HEK293T (cell line): ENCODE data around the gene MPPED1.

Experiments
- BHLHE40 ChIP-seq: fragments of 450-650 bp; IDR thresholded peaks from 2 replicates; pipeline ENCODE4 v1.6.1; 2016; ENCODE audit warnings: mild to moderate bottlenecking, moderate library complexity, borderline replicate concordance
- FOXK2 ChIP-seq: fragments of 450-650 bp; IDR thresholded peaks from 2 replicates; pipeline ENCODE4 v1.6.1; 2016; ENCODE audit warnings: mild to moderate bottlenecking
- SP1 ChIP-seq: fragments of 450-650 bp; IDR thresholded peaks from 2 replicates; pipeline ENCODE4 v1.6.1; 2017

GRCh38 chr22:43466710-43467109, 54.9 kb downstream of the MPPED1 start:
- TF ChIP-seq BHLHE40: no peak
- no peak for TF ChIP-seq FOXK2
- no peak for TF ChIP-seq SP1
